Right lobe of liver (tissue), 4 donors: ENCODE measurements around the gene SH2D5.

Experiments used
- CTCF ChIP-seq, 4 donors: fragments of 200-600 bp in 3 of 4; fragments of 450-650 bp in 1 of 4; IDR thresholded peaks; one replicate each; pipeline versions ENCODE4 v1.5.1 to v1.8.0; 2016 to 2022; ENCODE audit warnings: antibody characterized with exemption in 4 of 4, mild to moderate bottlenecking in 2 of 4
- POLR2A ChIP-seq: fragments of 450-650 bp; IDR thresholded peaks from one replicate; pipeline ENCODE4 v1.6.1; 2017; ENCODE audit warnings: antibody characterized with exemption, mild to moderate bottlenecking
- donor health status: DM: no; HTN: no; CAD: no.
- donor health status: DM: no; HTN: no; CAD: no.
- donor health status: DM: no; HTN: yes; CAD: no.

- TF ChIP-seq CTCF (IDR thresholded peaks at IDR 0.05), result no peak
- no peak for TF ChIP-seq POLR2A
Measured at GRCh38 chr1:20684050-20684620, 48.4 kb downstream of the SH2D5 start.
